ENCODE results near the gene DUSP11.

- TF ChIP-seq CTCF (IDR thresholded peaks at IDR 0.05; ENCODE audit: insufficient read depth, low read length) (no peak), GABPA (IDR thresholded peaks at IDR 0.05; ENCODE audit: low read depth) (no peak), REST (IDR thresholded peaks at IDR 0.05; ENCODE audit: insufficient replicate concordance, low read depth) (no peak), POLR2AphosphoS5 (IDR thresholded peaks at IDR 0.05; ENCODE audit: low read depth) (no peak)
Observed at GRCh38 chr2:73718421-73718820, 61.5 kb downstream of the DUSP11 start.

All from HL-60 (cell line).